CD4-positive, alpha-beta memory T cell (primary cell): ENCODE measurements around the gene PTGES3. TPM values are rescaled to one million over a fixed set of nuclear protein-coding genes. Genes with fewer than 3 reads are reported as not detected.
"Not testable (repeated sequence)": the region's sequence is repeated elsewhere in the genome, so short reads cannot be mapped to it uniquely, and the experiment has no call there.

Experiments
- CTCF ChIA-PET: fragments of 350-600 bp; sonication (Branson Sonifier 250); formaldehyde crosslinking; loops from one replicate; lab custom pipeline; 2021; ENCODE audit warnings: inconsistent platforms; ENCODE audit not compliant: partially characterized antibody; lab: Charles Lee
- POLR2A ChIA-PET: fragments of 350-600 bp; sonication (Branson Sonifier 250); formaldehyde crosslinking; loops from one replicate; lab custom pipeline; 2021; ENCODE audit not compliant: partially characterized antibody; lab: Charles Lee
- DNase-seq, 5 donors: peaks; one replicate each; pipeline versions ENCODE4 v3.0.0 to v3.0.0-alpha.2; 2020 to 2022; ENCODE audit warnings: mixed read lengths in 1 of 5
- H3K27ac ChIP-seq: one replicate; pipeline ENCODE4 v1.7.0; 2013; ENCODE audit warnings: low read depth, low read length
- H3K27me3 ChIP-seq: 2 replicates; pipeline ENCODE4 v1.7.0; 2013; ENCODE audit warnings: mild to moderate bottlenecking, low read length, moderate library complexity; ENCODE audit not compliant: insufficient read depth
- H3K36me3 ChIP-seq: 2 replicates; pipeline ENCODE4 v1.7.0; 2013; ENCODE audit warnings: mild to moderate bottlenecking, low read length, moderate library complexity; ENCODE audit not compliant: insufficient read depth
- H3K4me1 ChIP-seq: 2 replicates; pipeline ENCODE4 v1.7.0; 2013; ENCODE audit warnings: mild to moderate bottlenecking, low read length, moderate library complexity; ENCODE audit not compliant: insufficient read depth
- H3K4me3 ChIP-seq, 2 donors: one replicate each; pipeline ENCODE4 v1.7.0; 2013; ENCODE audit warnings: low read length in 2 of 2, mild to moderate bottlenecking in 1 of 2
- H3K9me3 ChIP-seq, 2 donors: one replicate each; pipeline ENCODE4 v1.7.0; 2013; ENCODE audit warnings: low read length in 2 of 2, control low read depth in 1 of 2; ENCODE audit not compliant: control insufficient read depth in 1 of 2
- H3K27ac Mint-ChIP-seq, 7 donors: one replicate each; pipeline ENCODE4 v1.8.0; 2020 to 2021; ENCODE audit warnings: mixed read lengths in 7 of 7, mild to moderate bottlenecking in 6 of 7, inconsistent platforms in 3 of 7, moderate library complexity in 3 of 7
- H3K27me3 Mint-ChIP-seq, 2 donors: one replicate each; pipeline ENCODE4 v1.8.0; 2020 to 2021; ENCODE audit warnings: mixed read lengths in 2 of 2
- H3K36me3 Mint-ChIP-seq, 2 donors: one replicate each; pipeline ENCODE4 v1.8.0; 2020 to 2021; ENCODE audit warnings: mixed read lengths in 2 of 2, inconsistent platforms in 1 of 2, mild to moderate bottlenecking in 1 of 2
- H3K4me1 Mint-ChIP-seq, 4 donors: one replicate each; pipeline ENCODE4 v1.8.0; 2020 to 2021; ENCODE audit warnings: mixed read lengths in 4 of 4, mild to moderate bottlenecking in 1 of 4
- H3K4me3 Mint-ChIP-seq, 8 donors: one replicate each; pipeline ENCODE4 v1.8.0; 2020 to 2021; ENCODE audit warnings: mixed read lengths in 8 of 8, mild to moderate bottlenecking in 7 of 8, moderate library complexity in 6 of 8, inconsistent platforms in 3 of 8
- H3K9me3 Mint-ChIP-seq, 8 donors: one replicate each; pipeline ENCODE4 v1.8.0; 2020 to 2021; ENCODE audit warnings: mixed read lengths in 8 of 8, mild to moderate bottlenecking in 5 of 8, inconsistent platforms in 3 of 8, moderate library complexity in 1 of 8
- intact Hi-C: fragments of 100-400 bp; cut with micrococcal nuclease; formaldehyde crosslinking; loops from one replicate; pipeline ENCODE4 v1.15.1; 2023
- polyA plus RNA-seq, 2 donors: library from polyadenylated mRNA; unstranded; fragments of 300-500 nt; fragmentation: Illumina TruSeq; gene quantifications; one replicate each; pipeline ENCODE4 v1.2.3, GENCODE V29; 2021
- total RNA-seq, 2 experiments: library from RNA; stranded (reverse); gene quantifications; one replicate each; pipeline ENCODE4 v1.2.3, GENCODE V29; 2021

Gene PTGES3
- total and polyA plus RNA-seq, 4 experiments from 2014 or later, result 191 to 353 (median 228) TPM

DNA sequence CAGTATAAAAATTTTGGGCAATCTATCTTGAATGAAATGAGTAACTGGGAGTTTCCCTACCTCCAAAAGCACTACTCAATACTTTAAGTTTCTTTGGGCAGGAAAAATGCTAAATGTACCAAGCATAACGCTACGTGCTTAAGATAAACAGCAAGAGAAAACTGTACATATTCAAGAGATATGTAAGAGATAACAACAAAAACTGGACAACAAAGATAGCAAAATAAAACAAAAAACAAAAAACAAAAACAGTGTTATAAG is 20.0 kb downstream of the PTGES3 start:
- Mint-ChIP-seq H3K4me1 (peaks cover 9 to 32% (median 24%) of the 10 kb centered on the region in 4 donors), H3K27ac (peak overlapping the region in 3 of 7 donors; percentile 48 to 80 (median 50)), H3K27me3 (no peaks in the 10 kb centered on the region), H3K36me3 (peaks cover 52 to 72% of the 10 kb centered on the region in 2 donors), H3K9me3 (no peaks in the 10 kb centered on the region), H3K4me3 (no peak overlapping the region)
- CTCF ChIA-PET, result interaction anchor here (2.8 kb wide), 1 partner anchor 32 kb away, joined by 11 read pairs; no protein-coding TSS in a partner anchor
- Histone ChIP-seq H3K27ac (no peak overlapping the region), H3K4me3 (no peak overlapping the region), H3K36me3 (peaks cover 64% of the 10 kb centered on the region), H3K27me3 (no peaks in the 10 kb centered on the region), H3K9me3 (no peaks in the 10 kb centered on the region), H3K4me1 (peaks cover 25% of the 10 kb centered on the region)
- intact Hi-C loops, result no loop called here
- no peak for DNase-seq
- POLR2A ChIA-PET, result interaction anchor here (1.4 to 4.2 kb wide), 4 partner anchors 8 to 22 kb away, joined by 4 to 12 read pairs (median 7); partner anchors contain the start of genes ATP5F1B and PTGES3

DNA sequence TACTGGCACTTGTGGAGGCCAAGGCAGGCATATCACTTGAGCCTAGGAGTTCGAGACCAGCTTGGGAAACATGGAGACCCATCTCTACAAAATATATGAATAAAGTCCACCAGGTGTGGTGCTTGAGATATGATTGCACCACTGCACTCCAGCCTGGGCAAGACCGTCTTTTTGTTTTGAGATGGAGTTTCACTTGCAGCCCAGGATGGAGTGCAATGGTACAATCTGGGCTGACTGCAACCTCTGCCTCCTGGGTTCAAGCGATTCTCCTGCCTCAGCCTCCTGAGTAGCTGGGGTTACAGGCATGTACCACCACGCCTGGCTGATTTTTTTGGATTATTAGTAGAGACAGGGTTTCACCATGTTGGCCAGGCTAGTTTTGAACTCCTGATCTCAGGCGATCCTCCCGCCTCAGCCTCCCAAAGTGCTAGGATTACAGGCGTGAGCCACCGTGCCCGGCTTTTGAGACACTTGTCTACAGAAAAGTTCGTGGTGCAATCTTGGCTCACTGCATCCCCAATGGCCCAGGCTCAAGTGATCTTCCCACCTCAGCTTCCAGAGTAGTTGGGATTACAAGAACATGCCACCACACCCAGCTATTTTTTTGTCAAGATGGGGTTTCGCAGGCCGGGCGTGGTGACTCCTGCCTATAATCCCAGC is 26.0 kb downstream of the PTGES3 start:
- H3K4me1 ChIP-seq, result no peaks in the 10 kb centered on the region
- no peaks in the 10 kb centered on the region for H3K27me3 Mint-ChIP-seq
- H3K36me3 ChIP-seq, result peaks cover 27% of the 10 kb centered on the region
- peaks cover 23 to 30% of the 10 kb centered on the region in 2 donors for H3K36me3 Mint-ChIP-seq
- no peaks in the 10 kb centered on the region for H3K27me3 ChIP-seq
- H3K4me1 Mint-ChIP-seq, result peaks cover 0 to 4% (median 4%) of the 10 kb centered on the region in 4 donors
- ChIA-PET CTCF (interaction anchor here (1.3 to 1.6 kb wide), 2 partner anchors 22 to 26 kb away, joined by 6 to 7 read pairs; no protein-coding TSS in a partner anchor), POLR2A (interaction anchor here (0.7 to 1.1 kb wide), 4 partner anchors 13 to 26 kb away, joined by 3 to 7 read pairs (median 4); partner anchors contain the start of gene PTGES3)
- H3K27ac ChIP-seq, result no peak overlapping the region
- H3K4me3 Mint-ChIP-seq, result no peak overlapping the region
- H3K9me3 Mint-ChIP-seq, result no peaks in the 10 kb centered on the region
- no peaks in the 10 kb centered on the region for H3K9me3 ChIP-seq
- intact Hi-C loops, result no loop called here
- no peak overlapping the region for H3K4me3 ChIP-seq
- peak overlapping the region in 1 of 7 donors; percentile 12 for H3K27ac Mint-ChIP-seq
- DNase-seq, result no peak

DNA sequence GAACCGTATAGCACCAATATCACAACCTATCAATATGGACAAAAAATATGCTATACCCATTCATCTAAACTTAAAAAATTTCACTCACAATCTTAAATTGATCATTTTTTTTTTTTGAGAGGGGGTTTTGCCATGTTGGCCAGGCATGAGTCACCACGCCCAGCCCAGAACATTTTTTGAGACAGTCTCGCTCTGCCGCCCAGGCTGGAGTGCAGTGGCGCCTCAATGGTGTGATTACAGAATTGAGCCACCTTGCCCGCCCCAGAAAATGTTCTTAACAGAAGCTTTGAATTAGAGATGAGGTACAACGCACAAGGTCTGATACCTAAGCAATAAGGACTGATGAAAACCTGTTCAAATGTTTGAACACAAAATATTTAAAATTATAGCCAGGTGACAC is 26.5 kb downstream of the PTGES3 start:
- intact Hi-C loops, result no loop called here
- no peak for DNase-seq
- Histone ChIP-seq H3K4me1 (no peaks in the 10 kb centered on the region), H3K27ac (no peak overlapping the region), H3K9me3 (no peaks in the 10 kb centered on the region), H3K27me3 (no peaks in the 10 kb centered on the region), H3K4me3 (no peak overlapping the region), H3K36me3 (peaks cover 21% of the 10 kb centered on the region)
- Mint-ChIP-seq H3K4me1 (peaks cover 0 to 4% (median 4%) of the 10 kb centered on the region in 4 donors), H3K9me3 (no peaks in the 10 kb centered on the region), H3K36me3 (peaks cover 23 to 30% of the 10 kb centered on the region in 2 donors), H3K4me3 (no peak overlapping the region), H3K27me3 (no peaks in the 10 kb centered on the region), H3K27ac (peak overlapping the region in 1 of 7 donors; percentile 7)
- ChIA-PET POLR2A (interaction anchor here (0.7 to 1.1 kb wide), 4 partner anchors 13 to 64 kb away, joined by 3 to 7 read pairs (median 4); partner anchors contain the start of genes NACA and PTGES3), CTCF (interaction anchor here (1.6 kb wide), 1 partner anchor 25 kb away, joined by 7 read pairs; no protein-coding TSS in a partner anchor)

DNA sequence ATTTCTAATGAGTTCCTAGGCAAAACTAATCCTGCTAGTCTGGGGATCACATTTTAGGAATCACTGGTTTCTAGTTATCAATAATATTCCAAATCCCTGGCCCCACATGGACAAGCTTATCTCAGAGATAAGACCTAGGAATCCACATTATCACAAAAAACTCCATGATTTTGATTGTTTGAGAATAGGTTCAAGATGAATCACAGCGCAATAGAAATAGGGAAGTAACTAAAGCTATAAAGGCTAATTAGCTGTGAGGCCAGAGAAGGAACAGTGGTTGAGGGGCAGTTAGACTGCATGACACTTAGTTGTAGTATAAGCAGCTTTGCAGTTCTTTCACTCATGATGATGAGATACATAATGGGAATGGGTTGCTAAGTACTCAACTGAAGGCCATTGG is 29.2 kb downstream of the PTGES3 start:
- DNase-seq, result no peak
- CTCF ChIA-PET, result no interaction called here
- Mint-ChIP-seq H3K27me3 (no peaks in the 10 kb centered on the region), H3K27ac (no peak overlapping the region), H3K9me3 (peaks cover 0 to 13% (median 5%) of the 10 kb centered on the region in 8 donors), H3K4me3 (no peak overlapping the region), H3K4me1 (peaks cover 0 to 4% (median 2%) of the 10 kb centered on the region in 4 donors), H3K36me3 (peaks cover 10 to 11% of the 10 kb centered on the region in 2 donors)
- Histone ChIP-seq H3K9me3 (no peaks in the 10 kb centered on the region), H3K4me3 (no peak overlapping the region), H3K4me1 (no peaks in the 10 kb centered on the region), H3K36me3 (peaks cover 7% of the 10 kb centered on the region), H3K27ac (no peak overlapping the region), H3K27me3 (no peaks in the 10 kb centered on the region)
- POLR2A ChIA-PET, result interaction anchor here (0.8 to 2.6 kb wide), 5 partner anchors 10 to 29 kb away, joined by 4 to 9 read pairs (median 5); partner anchors contain the start of genes ATP5F1B and PTGES3
- intact Hi-C loops, result no loop called here

DNA sequence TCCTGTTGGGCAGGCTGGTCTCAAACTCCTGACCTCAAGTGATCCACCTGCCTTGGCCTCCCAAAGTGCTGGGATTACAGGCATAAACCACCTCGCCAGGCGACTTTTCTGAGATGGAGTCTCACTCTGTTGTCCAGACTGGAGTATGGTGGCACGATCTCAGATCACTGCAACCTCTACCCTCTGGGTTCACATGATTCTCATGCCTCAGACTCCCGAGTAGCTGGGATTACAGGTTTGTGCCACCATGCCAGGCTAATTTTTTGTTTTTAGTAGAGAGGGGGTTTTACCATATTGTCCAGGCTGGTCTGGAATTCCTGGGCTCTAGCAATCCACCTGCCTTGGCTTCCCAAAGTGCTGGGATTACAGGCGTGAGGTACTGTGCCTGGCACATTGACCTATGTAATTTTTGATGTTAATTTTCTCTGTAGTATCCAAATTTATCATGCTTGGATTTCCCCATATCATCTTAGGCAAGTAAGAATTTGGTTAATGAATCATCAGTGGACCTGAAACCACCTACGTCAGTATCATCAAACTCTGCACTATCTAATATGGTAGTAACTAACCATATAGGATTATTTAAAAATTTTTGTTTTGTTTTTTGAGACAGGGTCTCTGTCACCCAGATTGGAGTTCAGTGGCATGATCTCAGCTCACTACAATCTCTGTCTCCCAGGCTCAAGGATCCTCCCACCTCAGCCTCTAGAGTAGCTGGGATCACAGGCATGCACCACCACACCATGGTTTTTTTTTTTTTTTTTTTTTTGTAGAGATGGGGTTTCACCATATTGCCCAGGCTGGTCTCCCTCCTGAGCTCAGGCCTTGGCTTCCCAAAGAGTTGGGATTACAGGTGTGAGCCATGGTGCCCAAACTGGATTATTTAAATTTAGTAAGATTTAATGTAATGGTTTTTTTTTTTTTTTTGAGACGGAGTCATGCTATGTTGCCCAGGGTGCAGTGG is 30.4 kb downstream of the PTGES3 start:
- H3K4me3 Mint-ChIP-seq, result no peak overlapping the region
- Histone ChIP-seq H3K27ac (no peak overlapping the region), H3K27me3 (no peaks in the 10 kb centered on the region), H3K9me3 (no peaks in the 10 kb centered on the region), H3K4me3 (no peak overlapping the region), H3K4me1 (no peaks in the 10 kb centered on the region), H3K36me3 (peaks cover 2% of the 10 kb centered on the region)
- H3K27me3 Mint-ChIP-seq, result no peaks in the 10 kb centered on the region
- no peak for DNase-seq
- H3K36me3 Mint-ChIP-seq, result peaks cover 3 to 8% of the 10 kb centered on the region in 2 donors
- ChIA-PET CTCF (no interaction called here), POLR2A (interaction anchor here (1.5 to 2.6 kb wide), 2 partner anchors 12 to 25 kb away, joined by 4 to 9 read pairs; partner anchors contain the start of gene ATP5F1B)
- peaks cover 0 to 25% (median 15%) of the 10 kb centered on the region in 8 donors for H3K9me3 Mint-ChIP-seq
- H3K4me1 Mint-ChIP-seq, result peaks cover 0 to 2% (median 1%) of the 10 kb centered on the region in 4 donors
- H3K27ac Mint-ChIP-seq, result no peak overlapping the region
- intact Hi-C loops, result no loop called here

DNA sequence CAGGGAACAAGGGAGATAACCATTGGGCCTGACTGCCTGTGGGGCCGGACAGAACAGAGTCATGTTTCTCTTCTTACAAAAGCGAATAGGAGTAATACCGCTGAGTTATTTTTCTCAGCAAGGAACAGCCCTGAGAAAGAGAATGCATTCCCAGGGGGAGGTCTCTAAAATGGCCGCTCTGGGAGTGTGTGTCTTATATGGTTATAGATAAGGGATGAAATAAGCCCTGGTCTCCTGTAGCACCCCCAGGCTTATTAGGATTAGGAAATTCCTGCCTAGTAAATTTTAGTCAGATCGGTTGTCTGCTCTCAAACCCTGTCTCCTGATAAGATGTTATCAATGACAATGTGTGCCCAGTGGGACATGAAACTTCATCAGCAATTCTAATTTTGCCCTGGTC is 34.3 kb downstream of the PTGES3 start:
- peak overlapping the region in 1 of 7 donors; percentile 6 for H3K27ac Mint-ChIP-seq
- H3K27me3 Mint-ChIP-seq, H3K4me1 ChIP-seq, H3K36me3 ChIP-seq, H3K4me3 ChIP-seq, H3K27me3 ChIP-seq, DNase-seq, H3K4me1 Mint-ChIP-seq, H3K4me3 Mint-ChIP-seq, intact Hi-C loops, H3K9me3 ChIP-seq, H3K36me3 Mint-ChIP-seq, H3K27ac ChIP-seq: not testable (repeated sequence)
- ChIA-PET POLR2A (interaction anchor here (1.0 kb wide), 1 partner anchor 17 kb away, joined by 4 read pairs; no protein-coding TSS in a partner anchor), CTCF (interaction anchor here (0.8 kb wide), 1 partner anchor 18 kb away, joined by 3 read pairs; no protein-coding TSS in a partner anchor)
- peaks cover 0 to 27% (median 16%) of the 10 kb centered on the region in 8 donors for H3K9me3 Mint-ChIP-seq
